Breast epithelium (tissue), 3 donors: ENCODE results near the gene FAM117B.

Source experiments
- CTCF ChIP-seq, 3 donors: fragments of 450-650 bp; IDR thresholded peaks; one replicate each; pipeline ENCODE4 v1.5.1; 2016 to 2017; ENCODE audit warnings: antibody characterized with exemption in 3 of 3, mild to moderate bottlenecking in 3 of 3, moderate library complexity in 3 of 3
- POLR2A ChIP-seq: fragments of 450-650 bp; IDR thresholded peaks from one replicate; pipeline ENCODE4 v1.6.1; 2016; ENCODE audit warnings: antibody characterized with exemption, mild to moderate bottlenecking, moderate library complexity

- no peak for TF ChIP-seq CTCF (IDR thresholded peaks at IDR 0.05)
- TF ChIP-seq POLR2A = no peak
Observed at GRCh38 chr2:202695166-202695565, 60.4 kb downstream of the FAM117B start.
